CD4-positive, alpha-beta T cell treated with Interleukin-12 subunit alpha and Interleukin-12 subunit beta, for 1 hour (primary cell): ENCODE results near the gene SORCS2.

Experiments used
- DNase-seq: peaks from one replicate; pipeline ENCODE4 v3.0.0-alpha.2; 2020

The SORCS2 gene

GRCh38 chr4:7295197-7295910 lies 103.0 kb downstream of the SORCS2 start:
- DNase-seq = no peak

DNA sequence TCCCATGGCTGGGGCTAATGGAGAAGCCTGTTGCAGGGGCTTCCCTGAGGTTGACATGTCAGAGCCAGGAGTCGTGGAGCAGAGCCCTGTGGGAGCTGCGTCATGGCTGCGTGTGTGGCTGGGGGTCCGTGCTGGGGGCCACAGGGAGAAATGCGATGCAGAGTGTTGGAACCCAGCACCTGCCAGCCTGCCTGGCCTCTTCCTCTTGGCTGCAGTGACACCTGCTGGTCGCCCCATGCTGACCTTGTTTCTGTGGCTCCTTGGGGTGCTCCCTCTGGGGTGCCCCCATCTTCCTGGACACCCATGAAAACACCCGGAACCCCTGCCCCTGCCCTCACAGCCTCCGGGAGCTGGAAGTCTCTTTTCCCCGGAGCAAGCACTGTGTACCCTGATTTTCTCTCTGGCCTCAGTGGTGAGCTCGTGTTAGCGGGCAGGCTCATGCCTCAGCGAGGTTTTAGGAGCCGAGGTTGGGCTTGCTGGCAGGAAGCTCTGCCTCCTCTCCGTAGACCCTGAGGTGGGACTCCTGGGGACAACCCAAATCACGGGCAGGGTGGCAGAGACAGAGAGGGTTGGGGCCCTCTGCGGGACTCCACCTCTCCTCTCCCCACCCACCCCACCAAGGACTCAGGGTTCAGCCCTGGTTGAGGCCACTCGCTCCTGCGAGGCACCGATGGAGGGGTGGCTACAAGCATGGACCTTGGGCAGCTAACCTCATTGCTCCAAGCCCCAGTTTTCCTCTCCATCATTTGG lies 103.7 kb downstream of the SORCS2 start:
- DNase-seq = no peak

DNA sequence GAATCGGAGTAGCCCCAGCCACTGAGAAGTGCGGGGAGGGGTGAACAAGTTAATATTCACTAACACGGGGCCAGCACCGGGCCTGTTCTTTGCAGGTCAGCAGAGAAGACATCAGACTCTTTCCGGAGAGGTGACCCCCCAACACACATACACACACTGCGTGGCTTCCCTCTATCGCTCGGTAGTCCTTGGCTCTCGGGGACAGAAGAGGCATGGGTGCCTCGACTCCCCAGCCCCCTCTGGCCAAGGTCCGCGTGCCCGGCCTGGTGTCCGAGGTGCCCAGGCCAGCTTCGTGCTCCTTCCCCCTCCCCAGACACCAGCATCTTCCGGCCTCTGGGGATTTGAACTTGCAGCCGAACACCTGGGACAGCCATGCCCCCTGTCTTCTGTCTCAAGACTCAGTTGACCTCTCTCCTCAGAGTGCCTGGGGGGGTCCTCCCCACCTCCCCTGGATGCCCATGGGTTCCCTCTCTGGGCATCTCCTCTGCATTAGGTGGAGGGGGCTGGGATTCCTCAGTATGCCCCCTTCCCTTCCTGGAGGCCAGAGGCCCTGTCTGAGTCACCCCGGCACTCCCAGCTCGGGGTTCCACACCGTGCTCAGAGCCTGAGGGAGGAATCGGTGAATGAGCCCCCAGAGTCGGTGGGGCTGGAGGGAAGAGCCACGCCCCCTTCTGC lies 104.5 kb downstream of the SORCS2 start:
- no peak for DNase-seq

DNA sequence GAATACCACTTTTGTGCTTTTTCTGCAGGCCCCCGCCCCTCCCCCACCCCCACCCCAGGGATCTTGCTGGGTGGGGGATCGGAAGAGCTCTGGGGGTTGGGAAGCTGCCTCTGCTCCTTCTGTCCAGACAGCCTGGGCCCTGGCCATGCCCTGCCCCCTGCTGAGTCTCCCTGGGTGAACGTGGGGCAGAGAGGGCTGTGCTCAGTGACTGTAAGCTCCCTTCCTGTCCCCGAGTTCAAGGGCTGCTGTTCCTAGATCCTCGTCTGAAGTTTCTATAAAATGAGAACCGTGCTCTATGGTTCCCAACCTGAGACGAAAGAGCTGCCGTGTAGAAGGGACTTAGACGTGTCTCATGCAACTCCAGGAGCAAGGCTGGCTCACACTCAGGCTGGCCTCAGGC lies 105.0 kb downstream of the SORCS2 start:
- DNase-seq = no peak

DNA sequence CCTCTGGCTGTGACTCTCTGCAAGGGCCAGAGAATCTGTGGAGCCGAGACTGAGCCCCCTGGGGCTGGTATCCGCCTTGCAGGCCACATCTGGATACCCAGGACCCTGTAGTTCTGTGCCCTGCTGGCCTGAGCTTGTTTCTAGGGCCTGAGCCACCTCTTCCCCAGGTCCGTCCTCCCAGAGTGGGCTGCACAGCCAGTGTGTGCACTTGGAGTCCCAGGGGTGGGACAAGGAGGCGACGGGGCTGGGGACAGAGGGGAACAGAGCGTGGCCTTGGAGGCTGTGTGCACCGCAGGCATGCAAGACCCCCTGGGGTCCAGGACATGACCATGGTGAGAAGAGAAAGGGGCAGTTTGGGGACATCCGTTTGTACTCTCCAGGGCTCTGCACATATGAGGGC lies 105.5 kb downstream of the SORCS2 start:
- DNase-seq = no peak

DNA sequence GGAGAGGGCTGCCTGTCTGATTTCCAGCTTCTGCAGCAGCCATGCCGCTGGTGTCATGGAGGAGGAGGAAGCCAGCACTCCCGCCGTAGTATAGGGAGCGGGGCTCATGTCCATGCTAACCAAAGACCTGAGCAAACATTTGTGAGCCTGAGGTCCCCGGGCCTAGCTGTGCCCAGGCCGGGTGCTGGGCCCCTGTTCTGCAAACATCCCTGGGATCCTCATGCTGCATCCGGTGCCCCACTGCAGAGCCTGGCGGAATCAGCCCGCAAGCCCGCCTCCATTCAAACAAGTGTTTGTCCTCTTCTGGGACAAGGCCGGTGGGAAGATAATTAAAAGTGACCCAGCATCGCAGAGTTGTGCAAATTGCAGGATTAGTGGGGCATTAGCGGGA lies 106.3 kb downstream of the SORCS2 start:
- DNase-seq = no peak

DNA sequence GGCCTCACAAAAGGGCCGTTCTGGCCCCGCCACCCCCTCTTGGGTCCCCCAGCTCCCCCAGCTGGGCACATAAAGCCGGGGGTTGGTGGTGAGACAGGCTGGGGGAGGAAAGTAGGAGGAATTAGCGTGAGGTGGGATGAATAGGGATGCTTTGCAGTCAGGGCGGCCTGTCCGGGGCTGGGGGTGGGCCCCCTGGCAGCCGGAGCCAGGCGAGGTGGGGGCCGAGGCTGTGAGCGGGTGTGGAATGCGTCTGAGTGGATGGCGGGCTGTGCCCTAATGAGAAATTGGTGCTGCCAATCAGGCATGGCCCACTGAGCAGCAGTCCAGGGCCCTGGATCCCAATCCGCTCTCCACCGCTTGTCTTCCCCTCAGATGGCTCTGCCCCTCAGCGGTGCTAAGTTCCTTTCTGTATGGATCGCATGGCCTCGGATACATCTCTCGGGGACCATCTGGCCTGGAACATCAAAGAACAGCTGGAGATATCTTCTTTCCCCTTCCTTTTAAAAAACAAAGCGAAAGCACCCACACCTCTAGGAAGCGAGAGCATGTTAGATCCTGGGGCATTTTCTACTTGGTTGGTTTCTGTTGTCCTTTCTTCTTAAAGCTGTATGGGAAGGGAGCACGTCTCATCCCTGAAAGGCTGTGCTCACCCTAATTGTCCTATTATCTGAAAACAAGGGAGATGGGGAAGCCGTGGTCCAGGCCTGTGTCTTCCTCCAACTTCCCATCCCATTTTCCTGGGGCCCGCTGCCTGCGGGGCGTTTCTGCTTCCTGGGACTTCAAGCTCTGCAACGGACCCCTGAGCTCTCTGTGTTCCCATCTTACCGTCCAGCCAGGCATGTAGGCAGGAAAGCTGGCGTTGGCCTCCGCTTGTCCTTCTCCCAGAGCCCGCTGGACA lies 106.9 kb downstream of the SORCS2 start:
- DNase-seq = no peak

DNA sequence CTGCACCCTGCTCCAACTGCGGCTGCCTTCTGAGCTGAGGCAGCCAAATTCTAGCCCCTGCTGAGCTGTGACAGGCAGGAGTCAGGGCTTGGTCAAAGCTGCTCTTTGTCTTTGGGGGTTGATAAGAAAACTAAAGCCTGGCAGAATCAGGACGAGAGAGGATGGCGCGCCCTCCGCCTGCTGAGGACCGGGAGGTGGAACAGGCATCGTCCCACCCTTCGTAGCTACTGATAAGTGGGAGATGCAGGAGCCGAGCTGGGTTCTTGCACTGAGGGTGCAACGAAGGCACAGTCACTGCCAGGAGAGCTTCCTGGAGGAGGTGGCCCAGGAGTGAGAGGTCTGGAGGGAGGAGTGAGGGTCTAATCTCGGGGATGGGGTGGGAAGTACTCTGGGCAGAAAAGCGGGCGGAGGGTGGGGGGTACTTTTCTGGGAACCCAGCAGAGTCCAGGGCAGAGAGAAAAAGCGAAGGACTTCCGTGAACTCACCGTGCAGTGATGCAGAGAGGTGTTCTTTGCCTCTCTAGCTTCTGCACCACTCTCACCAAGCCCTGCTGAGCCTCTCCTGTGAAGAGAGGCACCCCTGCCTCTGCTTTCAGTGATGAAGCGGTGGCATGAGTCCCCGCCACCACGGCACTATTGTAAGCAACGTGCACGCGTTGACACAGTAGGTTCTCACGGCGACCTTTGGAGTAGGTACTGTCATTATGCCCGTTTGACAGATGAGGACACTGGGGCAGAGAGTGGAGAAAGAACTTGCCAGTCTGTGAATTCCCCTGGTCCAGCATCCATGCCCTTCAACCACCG lies 107.8 kb downstream of the SORCS2 start:
- DNase-seq = no peak

- DNase-seq = no peak
Observed at GRCh38 chr4:7300711-7301095, 108.4 kb downstream of the SORCS2 start.

GRCh38 chr4:7301126-7301785 lies 108.9 kb downstream of the SORCS2 start:
- no peak for DNase-seq

DNA sequence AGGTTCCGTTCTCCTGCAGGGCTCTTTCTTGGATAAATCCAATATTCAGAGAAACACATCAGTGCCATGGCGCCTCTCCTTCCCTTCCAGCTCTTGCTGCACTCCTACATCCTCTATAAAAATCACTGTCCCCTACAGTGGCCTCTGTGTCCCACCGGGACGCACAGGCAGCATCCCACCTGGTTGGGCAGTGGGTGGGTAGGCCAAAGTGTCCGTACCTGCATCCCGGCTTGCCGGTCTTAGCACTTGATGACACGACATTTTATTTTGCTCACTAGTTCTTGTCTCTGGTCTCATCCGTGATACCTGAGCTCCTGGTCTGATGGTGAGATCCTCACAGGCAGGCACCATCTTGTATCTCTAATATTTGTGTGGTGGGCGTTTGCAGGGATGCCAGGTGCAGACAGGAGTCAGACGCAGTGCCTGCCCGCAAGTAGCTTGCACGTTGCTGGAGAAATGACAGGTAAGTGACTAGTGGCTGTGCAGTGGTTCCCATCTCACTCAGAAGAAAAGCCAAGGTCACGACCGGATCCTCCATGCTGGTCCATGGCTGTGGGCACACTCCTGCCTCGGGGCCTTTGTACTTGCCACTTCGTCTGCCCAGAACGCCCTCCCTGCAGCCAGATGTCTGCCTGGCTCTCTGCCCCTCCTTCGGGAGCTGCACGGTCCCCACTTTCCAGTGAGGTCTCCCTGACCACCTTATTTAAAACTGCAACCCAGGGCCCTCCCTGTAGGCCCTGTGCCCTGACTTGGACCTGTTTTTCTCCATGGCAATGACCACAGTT lies 109.7 kb downstream of the SORCS2 start:
- no peak for DNase-seq

DNA sequence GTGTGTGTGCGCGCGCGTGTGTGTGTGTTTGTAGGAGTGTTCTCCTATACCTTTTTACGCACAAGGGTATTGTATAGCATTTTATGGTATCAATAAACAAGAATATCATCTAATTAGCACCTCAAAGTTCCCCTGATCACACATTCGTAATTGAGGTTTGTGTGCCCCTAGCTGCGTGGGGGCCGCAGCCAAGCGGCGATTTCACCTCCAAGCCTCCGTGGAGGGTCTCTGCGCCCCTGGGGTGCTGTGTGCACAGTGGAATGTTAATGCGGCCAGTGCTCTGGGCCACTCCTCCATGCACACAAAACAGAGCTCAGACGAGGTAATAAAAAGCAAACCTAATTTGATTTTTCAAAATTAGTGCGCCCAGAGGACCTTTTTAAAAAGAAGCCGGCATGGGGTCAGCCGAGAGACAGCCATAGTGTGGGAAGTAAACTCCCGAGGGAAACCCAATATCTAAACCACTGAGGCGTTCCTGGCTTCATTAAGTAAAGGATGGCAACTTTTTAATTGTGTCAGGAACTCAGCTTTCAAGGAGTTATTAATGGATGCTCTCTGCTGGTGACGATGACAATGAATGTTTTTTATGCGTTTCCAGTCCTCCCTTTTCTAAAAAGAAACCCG lies 110.6 kb downstream of the SORCS2 start:
- DNase-seq = no peak

DNA sequence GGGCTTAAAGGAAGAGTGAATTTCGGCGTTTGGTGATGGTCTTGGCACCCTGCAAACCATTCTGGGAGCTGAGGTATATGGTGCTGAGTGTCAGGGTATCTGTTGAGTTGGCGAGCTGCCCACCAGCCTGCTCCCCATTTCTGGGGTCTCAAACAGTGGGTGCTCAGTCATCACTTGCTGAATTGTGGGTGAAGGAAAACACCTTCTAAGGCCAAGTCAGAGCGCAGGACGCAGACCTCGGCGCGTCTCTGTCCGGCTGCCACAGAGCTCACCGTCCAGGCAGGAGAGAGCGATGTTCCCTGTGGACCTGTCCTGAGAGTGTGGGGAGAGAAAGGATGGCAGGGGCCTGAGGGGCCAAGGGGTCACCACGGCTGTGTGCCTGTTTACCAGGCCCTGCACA lies 111.2 kb downstream of the SORCS2 start:
- no peak for DNase-seq

GRCh38 chr4:7304436-7304835 lies 112.1 kb downstream of the SORCS2 start:
- no peak for DNase-seq

- DNase-seq = no peak
Observed at GRCh38 chr4:7306021-7306965, 114.0 kb downstream of the SORCS2 start.

DNA sequence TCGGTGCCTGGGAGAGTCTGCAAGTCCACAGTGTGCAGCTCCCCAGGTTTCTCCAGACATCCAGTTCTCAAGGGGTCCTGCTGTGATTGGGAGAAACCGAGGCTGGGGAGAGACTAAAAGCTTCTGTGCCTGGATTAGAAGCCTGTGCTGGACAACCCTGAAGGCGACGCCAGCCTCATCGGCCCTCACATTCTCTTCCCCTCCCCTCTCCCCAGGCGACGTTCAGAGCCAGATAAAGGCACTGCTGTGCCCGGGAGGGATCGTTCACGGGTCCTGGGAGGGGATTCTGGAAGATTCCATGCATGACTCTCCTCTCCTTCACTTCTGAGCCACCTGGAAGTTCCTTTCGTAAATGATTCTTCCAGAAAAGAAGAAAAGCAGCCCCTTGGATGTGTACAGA lies 114.6 kb downstream of the SORCS2 start:
- no peak for DNase-seq

DNA sequence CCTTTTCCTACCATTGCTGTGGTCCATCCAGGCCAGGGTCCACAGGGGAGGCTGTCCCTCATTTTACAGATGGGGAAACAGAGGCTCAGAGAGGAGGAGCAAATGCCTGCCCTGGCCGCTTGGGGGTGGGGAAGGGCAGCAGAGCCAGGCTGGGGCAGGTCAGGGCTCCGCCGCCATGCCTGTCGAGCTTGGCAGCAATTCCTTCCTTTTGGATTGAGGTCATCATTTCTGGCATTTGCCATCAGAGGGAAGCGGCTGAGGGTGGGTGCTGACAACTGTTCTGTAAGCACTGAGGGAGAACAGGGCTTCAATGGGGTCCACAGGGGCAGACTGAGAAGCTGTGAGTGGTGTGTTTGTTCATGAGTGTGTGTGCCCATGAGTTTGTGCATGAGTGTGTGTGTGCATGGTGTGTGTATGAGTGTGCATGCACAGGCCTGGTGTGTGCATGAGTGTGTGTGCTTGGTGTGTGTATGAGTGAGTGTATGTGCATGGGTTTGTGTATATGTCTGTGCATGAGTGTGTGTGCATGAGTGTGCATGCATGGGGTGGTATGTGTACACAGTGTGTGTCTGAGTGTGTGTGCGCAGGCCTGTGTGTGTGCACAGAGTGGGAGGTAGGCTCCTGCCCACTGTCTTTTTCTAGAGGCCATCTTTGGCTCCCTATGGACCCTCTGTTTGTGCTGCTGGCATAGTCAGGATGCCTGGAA lies 115.2 kb downstream of the SORCS2 start:
- no peak for DNase-seq

DNA sequence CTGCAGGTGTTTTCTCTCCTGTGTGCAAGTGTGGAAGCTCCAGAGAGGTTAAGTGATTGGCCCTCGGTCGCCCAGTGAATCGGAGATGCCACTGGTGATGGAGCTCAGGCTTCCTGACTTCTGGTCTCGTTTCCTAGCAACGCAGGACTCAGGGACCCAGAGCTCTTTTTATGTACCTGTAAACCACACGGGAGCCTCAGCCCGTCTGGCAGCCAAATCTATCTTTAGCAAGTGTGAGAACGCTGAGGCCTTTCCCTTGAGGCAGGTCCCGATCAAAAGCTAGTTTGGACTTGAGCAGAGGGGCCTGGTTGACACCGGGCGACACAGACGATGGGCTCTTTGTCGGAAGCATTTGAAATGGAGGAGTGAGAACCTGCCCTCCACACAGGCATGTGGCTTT lies 116.8 kb downstream of the SORCS2 start:
- no peak for DNase-seq
